MM.1S (cell line): Measurements from ENCODE around the gene SRCIN1.

Source experiments
- CTCF ChIP-seq: fragments of 300-600 bp; sonication (generic); IDR thresholded peaks from 2 replicates; pipeline ENCODE4 v1.5.1; 2016; ENCODE audit warnings: antibody characterized with exemption, low read length, mixed read lengths
- EZH2 ChIP-seq: fragments of 300-600 bp; sonication (generic); optimal IDR thresholded peaks from 2 replicates; pipeline ENCODE3; 2017; ENCODE audit warnings: low read depth, mild to moderate bottlenecking, antibody characterized with exemption, low read length, mixed read lengths
- EZH2phosphoT487 ChIP-seq: fragments of 300-600 bp; sonication (generic); IDR thresholded peaks from 2 replicates; pipeline ENCODE4 v1.6.1; 2018; ENCODE audit warnings: antibody characterized with exemption, low read length

- TF ChIP-seq CTCF: no peak
- TF ChIP-seq EZH2: no peak
- TF ChIP-seq EZH2phosphoT487: no peak
These were observed 71.8 kb downstream of the SRCIN1 start for GRCh38 chr17:38533866-38534497.
